GM12873 (cell line): ENCODE data around the gene HLF.

Source experiments
- TF ChIP-seq, protein P1 (sequence below): IDR thresholded peaks from 2 replicates; pipeline ENCODE4 v1.5.1; 2012; ENCODE audit warnings: low read depth, mild to moderate bottlenecking, moderate library complexity, low read length, control low read depth; ENCODE audit not compliant: insufficient read depth; ENCODE audit errors: missing control alignments

Gene HLF

DNA sequence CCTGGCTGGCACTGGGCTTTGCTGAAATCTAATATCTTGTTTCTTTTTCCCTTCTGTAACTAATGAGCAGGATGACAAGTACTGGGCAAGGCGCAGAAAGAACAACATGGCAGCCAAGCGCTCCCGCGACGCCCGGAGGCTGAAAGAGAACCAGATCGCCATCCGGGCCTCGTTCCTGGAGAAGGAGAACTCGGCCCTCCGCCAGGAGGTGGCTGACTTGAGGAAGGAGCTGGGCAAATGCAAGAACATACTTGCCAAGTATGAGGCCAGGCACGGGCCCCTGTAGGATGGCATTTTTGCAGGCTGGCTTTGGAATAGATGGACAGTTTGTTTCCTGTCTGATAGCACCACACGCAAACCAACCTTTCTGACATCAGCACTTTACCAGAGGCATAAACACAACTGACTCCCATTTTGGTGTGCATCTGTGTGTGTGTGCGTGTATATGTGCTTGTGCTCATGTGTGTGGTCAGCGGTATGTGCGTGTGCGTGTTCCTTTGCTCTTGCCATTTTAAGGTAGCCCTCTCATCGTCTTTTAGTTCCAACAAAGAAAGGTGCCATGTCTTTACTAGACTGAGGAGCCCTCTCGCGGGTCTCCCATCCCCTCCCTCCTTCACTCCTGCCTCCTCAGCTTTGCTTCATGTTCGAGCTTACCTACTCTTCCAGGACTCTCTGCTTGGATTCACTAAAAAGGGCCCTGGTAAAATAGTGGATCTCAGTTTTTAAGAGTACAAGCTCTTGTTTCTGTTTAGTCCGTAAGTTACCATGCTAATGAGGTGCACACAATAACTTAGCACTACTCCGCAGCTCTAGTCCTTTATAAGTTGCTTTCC, 56.0 kb downstream of the HLF start:
- TF ChIP-seq, protein P1, sequence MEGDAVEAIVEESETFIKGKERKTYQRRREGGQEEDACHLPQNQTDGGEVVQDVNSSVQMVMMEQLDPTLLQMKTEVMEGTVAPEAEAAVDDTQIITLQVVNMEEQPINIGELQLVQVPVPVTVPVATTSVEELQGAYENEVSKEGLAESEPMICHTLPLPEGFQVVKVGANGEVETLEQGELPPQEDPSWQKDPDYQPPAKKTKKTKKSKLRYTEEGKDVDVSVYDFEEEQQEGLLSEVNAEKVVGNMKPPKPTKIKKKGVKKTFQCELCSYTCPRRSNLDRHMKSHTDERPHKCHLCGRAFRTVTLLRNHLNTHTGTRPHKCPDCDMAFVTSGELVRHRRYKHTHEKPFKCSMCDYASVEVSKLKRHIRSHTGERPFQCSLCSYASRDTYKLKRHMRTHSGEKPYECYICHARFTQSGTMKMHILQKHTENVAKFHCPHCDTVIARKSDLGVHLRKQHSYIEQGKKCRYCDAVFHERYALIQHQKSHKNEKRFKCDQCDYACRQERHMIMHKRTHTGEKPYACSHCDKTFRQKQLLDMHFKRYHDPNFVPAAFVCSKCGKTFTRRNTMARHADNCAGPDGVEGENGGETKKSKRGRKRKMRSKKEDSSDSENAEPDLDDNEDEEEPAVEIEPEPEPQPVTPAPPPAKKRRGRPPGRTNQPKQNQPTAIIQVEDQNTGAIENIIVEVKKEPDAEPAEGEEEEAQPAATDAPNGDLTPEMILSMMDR = no peak

DNA sequence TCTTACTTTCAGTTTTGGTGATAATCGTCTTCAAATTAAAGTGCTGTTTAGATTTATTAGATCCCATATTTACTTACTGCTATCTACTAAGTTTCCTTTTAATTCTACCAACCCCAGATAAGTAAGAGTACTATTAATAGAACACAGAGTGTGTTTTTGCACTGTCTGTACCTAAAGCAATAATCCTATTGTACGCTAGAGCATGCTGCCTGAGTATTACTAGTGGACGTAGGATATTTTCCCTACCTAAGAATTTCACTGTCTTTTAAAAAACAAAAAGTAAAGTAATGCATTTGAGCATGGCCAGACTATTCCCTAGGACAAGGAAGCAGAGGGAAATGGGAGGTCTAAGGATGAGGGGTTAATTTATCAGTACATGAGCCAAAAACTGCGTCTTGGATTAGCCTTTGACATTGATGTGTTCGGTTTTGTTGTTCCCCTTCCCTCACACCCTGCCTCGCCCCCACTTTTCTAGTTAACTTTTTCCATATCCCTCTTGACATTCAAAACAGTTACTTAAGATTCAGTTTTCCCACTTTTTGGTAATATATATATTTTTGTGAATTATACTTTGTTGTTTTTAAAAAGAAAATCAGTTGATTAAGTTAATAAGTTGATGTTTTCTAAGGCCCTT, 56.8 kb downstream of the HLF start:
- TF ChIP-seq, protein P1 = no peak

DNA sequence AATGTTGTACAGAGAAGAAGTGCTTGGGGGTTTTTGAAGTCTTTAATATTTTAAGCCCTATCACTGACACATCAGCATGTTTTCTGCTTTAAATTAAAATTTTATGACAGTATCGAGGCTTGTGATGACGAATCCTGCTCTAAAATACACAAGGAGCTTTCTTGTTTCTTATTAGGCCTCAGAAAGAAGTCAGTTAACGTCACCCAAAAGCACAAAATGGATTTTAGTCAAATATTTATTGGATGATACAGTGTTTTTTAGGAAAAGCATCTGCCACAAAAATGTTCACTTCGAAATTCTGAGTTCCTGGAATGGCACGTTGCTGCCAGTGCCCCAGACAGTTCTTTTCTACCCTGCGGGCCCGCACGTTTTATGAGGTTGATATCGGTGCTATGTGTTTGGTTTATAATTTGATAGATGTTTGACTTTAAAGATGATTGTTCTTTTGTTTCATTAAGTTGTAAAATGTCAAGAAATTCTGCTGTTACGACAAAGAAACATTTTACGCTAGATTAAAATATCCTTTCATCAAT, 57.8 kb downstream of the HLF start:
- TF ChIP-seq, protein P1 = no peak

DNA sequence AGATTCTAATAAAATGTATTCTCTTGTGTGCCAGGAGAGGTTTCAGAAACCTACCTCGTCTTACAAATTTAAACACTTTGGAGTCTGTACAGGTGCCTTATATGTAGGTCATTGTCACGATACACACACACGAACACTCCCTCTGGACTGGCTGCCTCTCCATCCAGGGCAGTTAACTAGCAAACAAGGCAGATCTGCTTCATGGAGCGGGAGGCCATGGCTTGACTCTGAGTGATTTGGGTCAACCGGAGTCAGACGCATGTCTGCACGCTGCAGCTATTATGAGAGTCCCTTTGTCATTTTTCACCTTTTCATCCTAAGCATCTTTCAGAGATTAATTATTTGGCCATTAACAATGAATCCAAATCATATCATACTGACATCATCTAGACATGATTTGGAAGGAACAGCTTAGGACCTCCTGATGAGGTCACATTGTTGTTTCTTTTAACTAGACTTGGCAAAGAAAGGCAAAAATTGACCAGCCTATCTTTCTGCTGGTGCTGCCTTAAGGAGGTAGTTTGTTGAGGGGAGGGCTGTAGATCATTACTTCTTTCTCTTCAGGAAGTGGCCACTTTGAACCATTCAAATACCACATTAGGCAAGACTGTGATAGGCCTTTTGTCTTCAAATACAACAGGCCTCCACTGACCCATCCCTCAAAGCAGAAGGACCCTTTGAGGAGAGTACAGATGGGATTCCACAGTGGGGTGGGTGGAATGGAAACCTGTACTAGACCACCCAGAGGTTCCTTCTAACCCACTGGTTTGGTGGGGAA, 58.9 kb downstream of the HLF start:
- TF ChIP-seq, protein P1 = no peak

DNA sequence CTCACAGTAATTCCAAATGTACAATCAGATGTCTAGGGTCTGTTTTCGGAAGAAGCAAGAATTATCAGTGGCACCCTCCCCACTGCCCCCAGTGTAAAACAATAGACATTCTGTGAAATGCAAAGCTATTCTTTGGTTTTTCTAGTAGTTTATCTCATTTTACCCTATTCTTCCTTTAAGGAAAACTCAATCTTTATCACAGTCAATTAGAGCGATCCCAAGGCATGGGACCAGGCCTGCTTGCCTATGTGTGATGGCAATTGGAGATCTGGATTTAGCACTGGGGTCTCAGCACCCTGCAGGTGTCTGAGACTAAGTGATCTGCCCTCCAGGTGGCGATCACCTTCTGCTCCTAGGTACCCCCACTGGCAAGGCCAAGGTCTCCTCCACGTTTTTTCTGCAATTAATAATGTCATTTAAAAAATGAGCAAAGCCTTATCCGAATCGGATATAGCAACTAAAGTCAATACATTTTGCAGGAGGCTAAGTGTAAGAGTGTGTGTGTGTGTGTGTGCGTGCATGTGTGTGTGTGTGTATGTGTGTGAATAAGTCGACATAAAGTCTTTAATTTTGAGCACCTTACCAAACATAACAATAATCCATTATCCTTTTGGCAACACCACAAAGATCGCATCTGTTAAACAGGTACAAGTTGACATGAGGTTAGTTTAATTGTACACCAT, 59.7 kb downstream of the HLF start:
- TF ChIP-seq, protein P1 = peak; percentile 23

DNA sequence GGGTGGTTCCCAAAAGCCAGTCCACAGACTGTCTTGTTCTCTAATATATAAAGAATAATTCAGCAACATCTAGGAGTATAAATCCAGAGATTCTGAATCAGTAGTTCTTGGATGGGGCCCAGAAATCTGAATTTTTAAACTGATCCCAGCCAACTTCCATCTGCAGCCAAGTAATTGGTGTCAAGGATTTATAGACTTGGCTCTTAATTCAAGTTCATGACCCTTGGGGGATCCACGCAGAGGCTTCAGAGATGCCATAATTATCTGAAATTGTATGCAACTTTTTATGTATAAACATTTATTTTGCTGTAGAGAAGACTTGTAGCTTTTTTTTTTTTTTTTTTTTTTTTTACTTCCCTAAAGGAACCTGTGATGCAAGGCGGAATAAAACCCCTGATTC, 60.6 kb downstream of the HLF start:
- TF ChIP-seq, protein P1 = no peak
